ENCODE data around the gene SLC22A17. TPM values are rescaled to one million over a fixed set of nuclear protein-coding genes. Genes with fewer than 3 reads are reported as not detected.
"Not testable (repeated sequence)": the region's sequence is repeated elsewhere in the genome, so short reads cannot be mapped to it uniquely, and the experiment has no call there.

SLC22A17 gene
- total and polyA plus RNA-seq, 2 experiments from 2014 or later, result 44.4 to 62.9 TPM

DNA sequence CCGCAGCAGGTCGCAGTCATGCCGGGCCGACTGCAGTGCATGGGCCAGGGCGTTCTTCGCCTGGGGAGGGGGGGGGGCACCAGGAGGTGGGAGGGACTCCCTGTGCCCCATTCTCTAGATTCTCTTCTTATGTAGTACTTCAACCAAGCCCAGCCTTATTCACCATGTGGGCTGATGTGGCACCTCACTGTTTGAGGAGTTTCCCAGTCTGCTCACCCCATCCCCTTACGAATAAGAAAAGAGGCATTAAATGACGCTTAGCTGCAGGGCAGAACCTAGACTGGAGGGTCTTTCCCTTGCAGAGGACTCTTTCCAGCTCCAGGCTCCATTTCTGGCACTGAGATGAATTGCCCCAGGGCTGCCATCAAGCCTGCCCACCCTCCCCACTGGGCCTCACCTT is 36.3 kb upstream of the SLC22A17 start:
- Histone ChIP-seq H3K9me2 (replicated peaks; ENCODE audit: insufficient read depth) (no peaks in the 10 kb centered on the region), H3K27ac (no peak overlapping the region), H4K20me1 (ENCODE audit: insufficient read depth, poor library complexity, severe bottlenecking) (no peaks in the 10 kb centered on the region), H3K4me3 (no peak overlapping the region), H3K36me3 (replicated peaks; ENCODE audit: insufficient read depth, low read depth) (no peaks in the 10 kb centered on the region), H3K4me1 (ENCODE audit: insufficient read depth) (no peaks in the 10 kb centered on the region), H3K9me3 (ENCODE audit: low read depth) (no peaks in the 10 kb centered on the region), H3K4me2 (no peak overlapping the region), H3K79me2 (no peaks in the 10 kb centered on the region), H3K27me3 (no peaks in the 10 kb centered on the region), H2AFZ (no peak overlapping the region)
- TF ChIP-seq EZH2 (IDR thresholded peaks at IDR 0.05; ENCODE audit: borderline replicate concordance) (no peak), EZH2phosphoT487 (IDR thresholded peaks at IDR 0.05; ENCODE audit: low read depth, severe bottlenecking, unreplicated experiment) (no peak)
- TF ChIP-seq, protein P1, sequence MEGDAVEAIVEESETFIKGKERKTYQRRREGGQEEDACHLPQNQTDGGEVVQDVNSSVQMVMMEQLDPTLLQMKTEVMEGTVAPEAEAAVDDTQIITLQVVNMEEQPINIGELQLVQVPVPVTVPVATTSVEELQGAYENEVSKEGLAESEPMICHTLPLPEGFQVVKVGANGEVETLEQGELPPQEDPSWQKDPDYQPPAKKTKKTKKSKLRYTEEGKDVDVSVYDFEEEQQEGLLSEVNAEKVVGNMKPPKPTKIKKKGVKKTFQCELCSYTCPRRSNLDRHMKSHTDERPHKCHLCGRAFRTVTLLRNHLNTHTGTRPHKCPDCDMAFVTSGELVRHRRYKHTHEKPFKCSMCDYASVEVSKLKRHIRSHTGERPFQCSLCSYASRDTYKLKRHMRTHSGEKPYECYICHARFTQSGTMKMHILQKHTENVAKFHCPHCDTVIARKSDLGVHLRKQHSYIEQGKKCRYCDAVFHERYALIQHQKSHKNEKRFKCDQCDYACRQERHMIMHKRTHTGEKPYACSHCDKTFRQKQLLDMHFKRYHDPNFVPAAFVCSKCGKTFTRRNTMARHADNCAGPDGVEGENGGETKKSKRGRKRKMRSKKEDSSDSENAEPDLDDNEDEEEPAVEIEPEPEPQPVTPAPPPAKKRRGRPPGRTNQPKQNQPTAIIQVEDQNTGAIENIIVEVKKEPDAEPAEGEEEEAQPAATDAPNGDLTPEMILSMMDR (IDR thresholded peaks at IDR 0.05; ENCODE audit: poor library complexity), result no peak
- 92% methylated on average over 7 of the region's 8 CpGs for WGBS (ENCODE audit: low lambda C conversion rate, missing lambda C conversion rate)
- DNase-seq (ENCODE audit: low spot score), result no peak

DNA sequence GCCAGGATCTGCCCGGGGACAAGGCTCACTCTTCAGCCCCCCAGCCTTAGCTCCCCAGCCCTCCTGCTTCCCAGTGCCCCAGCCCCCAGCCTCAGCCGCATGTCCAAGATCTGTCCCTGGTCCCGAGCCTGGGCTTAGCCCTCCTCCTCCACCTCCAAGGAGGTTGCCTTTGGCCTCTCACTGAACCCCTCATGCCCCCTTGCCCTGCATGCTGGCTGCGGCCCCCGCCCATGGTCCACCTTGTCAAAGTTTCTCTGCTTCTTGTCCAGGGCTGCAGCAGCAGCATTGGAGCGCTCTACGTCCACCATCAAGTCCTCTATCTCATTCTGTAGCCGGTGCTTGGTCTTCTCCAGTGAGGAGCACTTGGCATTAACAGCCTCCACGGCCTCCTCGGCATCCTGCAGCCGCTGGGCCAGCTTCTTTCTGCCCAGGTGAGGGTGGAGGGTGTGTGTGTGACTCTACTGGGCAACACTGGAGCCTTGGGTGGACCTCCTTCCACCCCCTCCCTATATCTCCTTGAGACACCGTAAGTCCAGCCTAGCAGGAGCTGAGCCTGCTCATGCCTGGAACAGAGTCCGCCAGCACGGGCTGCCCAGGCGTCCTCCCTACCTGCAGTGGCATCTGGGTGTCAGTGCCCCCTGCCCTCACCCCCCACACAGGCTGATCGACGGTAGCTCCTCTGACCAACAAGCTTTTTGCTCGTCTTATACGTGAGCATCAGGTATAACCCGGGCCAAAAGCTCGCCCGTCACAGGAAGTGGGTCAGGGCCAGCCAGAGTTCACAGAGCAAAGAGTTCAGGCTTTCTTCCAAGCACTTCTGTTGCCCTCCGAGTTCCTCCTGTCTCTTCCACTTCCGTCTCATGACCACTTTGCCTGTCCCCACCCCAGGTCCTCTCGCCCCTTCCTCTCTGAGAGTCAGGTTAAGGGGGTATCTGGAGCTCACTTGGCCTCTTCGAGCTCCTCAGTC is 35.5 kb upstream of the SLC22A17 start:
- H3K4me1 ChIP-seq (ENCODE audit: insufficient read depth), result no peaks in the 10 kb centered on the region
- no peak overlapping the region for H2AFZ ChIP-seq
- H3K9me3 ChIP-seq (ENCODE audit: low read depth), result no peaks in the 10 kb centered on the region
- no peak overlapping the region for H3K27ac ChIP-seq
- no peaks in the 10 kb centered on the region for H3K79me2 ChIP-seq
- H3K9me2 ChIP-seq (replicated peaks; ENCODE audit: insufficient read depth), result no peaks in the 10 kb centered on the region
- 92% methylated on average over 25 of the region's 26 CpGs for WGBS (ENCODE audit: low lambda C conversion rate, missing lambda C conversion rate)
- H3K4me3 ChIP-seq, result no peak overlapping the region
- no peak overlapping the region for H3K4me2 ChIP-seq
- no peaks in the 10 kb centered on the region for H3K36me3 ChIP-seq (replicated peaks; ENCODE audit: insufficient read depth, low read depth)
- DNase-seq (ENCODE audit: low spot score), result no peak
- no peaks in the 10 kb centered on the region for H4K20me1 ChIP-seq (ENCODE audit: insufficient read depth, poor library complexity, severe bottlenecking)
- no peak for TF ChIP-seq EZH2phosphoT487 (IDR thresholded peaks at IDR 0.05; ENCODE audit: low read depth, severe bottlenecking, unreplicated experiment)
- TF ChIP-seq, protein P1 (IDR thresholded peaks at IDR 0.05; ENCODE audit: poor library complexity), result no peak
- no peaks in the 10 kb centered on the region for H3K27me3 ChIP-seq

DNA sequence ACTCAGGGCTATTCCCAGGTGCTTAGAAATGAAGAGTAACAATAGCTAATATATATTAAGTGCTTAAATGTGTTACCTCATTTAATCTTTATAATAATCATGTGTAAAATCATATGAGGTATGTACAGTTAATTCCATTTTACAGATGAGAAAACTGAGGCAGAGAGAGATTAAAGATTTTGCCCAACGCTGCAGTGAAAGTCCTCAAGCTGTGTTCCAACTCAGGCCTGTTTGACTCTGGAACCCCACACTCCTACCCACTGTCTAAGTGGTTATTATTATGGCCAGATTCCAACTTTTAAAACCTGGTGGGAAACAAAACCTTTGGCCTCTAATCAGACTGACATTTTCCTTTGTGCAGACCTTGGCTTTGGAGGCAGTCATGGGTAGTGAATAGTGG is 34.3 kb upstream of the SLC22A17 start:
- no peaks in the 10 kb centered on the region for H3K36me3 ChIP-seq (replicated peaks; ENCODE audit: insufficient read depth, low read depth)
- no peaks in the 10 kb centered on the region for H3K9me3 ChIP-seq (ENCODE audit: low read depth)
- H3K79me2 ChIP-seq, result no peaks in the 10 kb centered on the region
- H3K9me2 ChIP-seq (replicated peaks; ENCODE audit: insufficient read depth), result no peaks in the 10 kb centered on the region
- no peaks in the 10 kb centered on the region for H3K4me1 ChIP-seq (ENCODE audit: insufficient read depth)
- TF ChIP-seq, protein P1 (IDR thresholded peaks at IDR 0.05; ENCODE audit: poor library complexity), result no peak
- TF ChIP-seq EZH2phosphoT487 (IDR thresholded peaks at IDR 0.05; ENCODE audit: low read depth, severe bottlenecking, unreplicated experiment), result no peak
- TF ChIP-seq EZH2 (IDR thresholded peaks at IDR 0.05; ENCODE audit: borderline replicate concordance), result no peak
- H4K20me1 ChIP-seq (ENCODE audit: insufficient read depth, poor library complexity, severe bottlenecking), result no peaks in the 10 kb centered on the region
- no peak overlapping the region for H3K27ac ChIP-seq
- H3K4me3 ChIP-seq, result no peak overlapping the region
- H3K4me2 ChIP-seq, result no peak overlapping the region
- WGBS (ENCODE audit: low lambda C conversion rate, missing lambda C conversion rate), result 96% methylated on average over 1 of the region's 1 CpG
- H3K27me3 ChIP-seq, result no peaks in the 10 kb centered on the region
- H2AFZ ChIP-seq, result no peak overlapping the region
- DNase-seq (ENCODE audit: low spot score), result no peak

DNA sequence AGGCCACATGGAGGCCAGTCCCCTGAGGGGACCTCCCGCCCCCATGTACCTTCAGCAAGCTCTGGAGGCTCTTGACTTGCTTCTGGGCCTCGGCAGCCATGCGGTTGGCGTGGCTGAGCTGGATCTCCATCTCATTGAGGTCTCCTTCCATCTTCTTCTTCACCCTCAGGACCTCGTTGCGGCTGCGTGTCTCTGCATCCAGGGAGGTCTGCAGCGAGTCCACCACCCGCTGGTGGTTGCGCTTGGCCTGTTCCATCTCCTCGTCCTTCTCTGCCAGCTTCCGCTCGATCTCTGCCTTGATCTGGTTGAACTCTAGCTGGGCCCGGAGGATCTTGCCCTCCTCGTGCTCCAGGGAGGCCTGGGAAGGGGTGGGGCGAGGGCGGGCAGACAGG is 33.6 kb upstream of the SLC22A17 start:
- H2AFZ ChIP-seq; H3K79me2 ChIP-seq; H3K4me1 ChIP-seq (ENCODE audit: insufficient read depth); H3K36me3 ChIP-seq (replicated peaks; ENCODE audit: insufficient read depth, low read depth); H3K9me2 ChIP-seq (replicated peaks; ENCODE audit: insufficient read depth); H3K9me3 ChIP-seq (ENCODE audit: low read depth); H4K20me1 ChIP-seq (ENCODE audit: insufficient read depth, poor library complexity, severe bottlenecking); DNase-seq (ENCODE audit: low spot score); H3K4me2 ChIP-seq; H3K4me3 ChIP-seq; H3K27ac ChIP-seq; H3K27me3 ChIP-seq: not testable (repeated sequence)
- 92% methylated on average over 17 of the region's 17 CpGs for WGBS (ENCODE audit: low lambda C conversion rate, missing lambda C conversion rate)

Data from hepatocyte (in vitro differentiated cells).